Panc1 (cell line): Measurements from ENCODE around the gene RBM47. TPM values are rescaled to one million over a fixed set of nuclear protein-coding genes. Genes with fewer than 3 reads are reported as not detected.

Experiments used
- ATAC-seq: fragments of 200-7000 bp; cut with Tn5 transposase; 2 replicates; pipeline ENCODE4 v1.9.1; 2020; ENCODE audit warnings: mild to moderate bottlenecking, moderate library complexity
- BruUV-seq: library from RNA; stranded (reverse); fragments of 400-500 nt; replicated peaks from 2 replicates; lab custom pipeline; 2021; lab: Mats Ljungman, UMichigan
- CTCF ChIA-PET: fragments of 300-600 bp; sonication (Branson Sonifier 250); formaldehyde crosslinking; loops from one replicate; lab custom pipeline; 2022; ENCODE audit warnings: antibody characterized with exemption; lab: Charles Lee
- POLR2A ChIA-PET: fragments of 300-600 bp; sonication (Branson Sonifier 250); formaldehyde crosslinking; loops from one replicate; lab custom pipeline; 2022; ENCODE audit warnings: antibody characterized with exemption; lab: Charles Lee
- DNase-seq: peaks from one replicate; pipeline ENCODE4 v3.0.0-alpha.2; 2010; ENCODE audit warnings: low read depth, low spot score
- H3K27ac ChIP-seq: 2 replicates; pipeline ENCODE4 v1.5.1; 2011; ENCODE audit warnings: mild to moderate bottlenecking, low read length, inconsistent platforms
- H3K27me3 ChIP-seq: fragments of 200-500 bp; sonication (Bioruptor generic); 2 replicates; pipeline ENCODE4 v1.6.0; 2014; ENCODE audit warnings: low read length, inconsistent platforms; ENCODE audit not compliant: control insufficient read depth, insufficient read depth
- H3K36me3 ChIP-seq: fragments of 200-500 bp; sonication (Bioruptor generic); 2 replicates; pipeline ENCODE4 v1.5.1; 2014; ENCODE audit warnings: inconsistent platforms, mild to moderate bottlenecking, low read length, moderate library complexity; ENCODE audit not compliant: control insufficient read depth, insufficient read depth
- H3K4me1 ChIP-seq: 2 replicates; pipeline ENCODE4 v1.5.1; 2011; ENCODE audit warnings: inconsistent platforms, mild to moderate bottlenecking, low read length, moderate library complexity; ENCODE audit not compliant: control insufficient read depth, insufficient read depth
- H3K4me3 ChIP-seq, 2 experiments: 2 replicates each; pipeline ENCODE4 v1.5.1; 2011 to 2012; ENCODE audit warnings: low read depth in 2 of 2, low read length in 2 of 2, mild to moderate bottlenecking in 2 of 2, inconsistent platforms in 1 of 2, moderate library complexity in 1 of 2
- H3K9me3 ChIP-seq: fragments of 200-500 bp; sonication (Bioruptor generic); 2 replicates; pipeline ENCODE4 v1.5.1; 2014; ENCODE audit warnings: low read depth, mild to moderate bottlenecking, inconsistent platforms, low read length, moderate library complexity; ENCODE audit not compliant: control insufficient read depth, insufficient read depth
- POLR2AphosphoS5 ChIP-seq: IDR thresholded peaks from 2 replicates; pipeline ENCODE4 v1.6.1; 2012; ENCODE audit warnings: mild to moderate bottlenecking, low read depth, low read length, moderate library complexity
- SIN3A ChIP-seq: IDR thresholded peaks from 2 replicates; pipeline ENCODE4 v1.6.1; 2012; ENCODE audit warnings: low read depth, mild to moderate bottlenecking, low read length, moderate library complexity, borderline replicate concordance; ENCODE audit not compliant: insufficient read depth
- TCF7L2 ChIP-seq: IDR thresholded peaks from 2 replicates; pipeline ENCODE4 v1.6.1; 2011; ENCODE audit warnings: mild to moderate bottlenecking, low read depth, low read length, inconsistent platforms
- in situ Hi-C: cut with HindIII; loops from 2 replicates; pipeline ENCODE4 v1.10.0; 2016; ENCODE audit warnings: low sequenced_read_pairs, low pct_unique_long_range_greater_than_20kb
- intact Hi-C: fragments of 100-400 bp; cut with micrococcal nuclease; formaldehyde crosslinking; loops from one replicate; pipeline ENCODE4 v1.10.0; 2022; ENCODE audit not compliant: unreplicated experiment
- total RNA-seq: library from RNA; stranded (reverse); gene quantifications from one replicate; pipeline ENCODE4 v1.2.1, GENCODE V29; 2021; ENCODE audit not compliant: unreplicated experiment
- TF ChIP-seq, protein P1 (sequence below): fragments of 450-650 bp; IDR thresholded peaks from 2 replicates; pipeline ENCODE4 v1.5.1; 2017; ENCODE audit warnings: mild to moderate bottlenecking
- TF ChIP-seq, protein P2 (sequence below), 2 experiments: IDR thresholded peaks; 2 replicates each; pipeline ENCODE4 v1.6.1; 2011 to 2012; ENCODE audit warnings: low read depth in 2 of 2, control low read depth in 1 of 2, low read length in 1 of 2, mild to moderate bottlenecking in 1 of 2, moderate library complexity in 1 of 2; ENCODE audit not compliant: insufficient read depth in 1 of 2

Gene RBM47
- total RNA-seq, 1 experiment from 2014 or later: 2.0 TPM

DNA sequence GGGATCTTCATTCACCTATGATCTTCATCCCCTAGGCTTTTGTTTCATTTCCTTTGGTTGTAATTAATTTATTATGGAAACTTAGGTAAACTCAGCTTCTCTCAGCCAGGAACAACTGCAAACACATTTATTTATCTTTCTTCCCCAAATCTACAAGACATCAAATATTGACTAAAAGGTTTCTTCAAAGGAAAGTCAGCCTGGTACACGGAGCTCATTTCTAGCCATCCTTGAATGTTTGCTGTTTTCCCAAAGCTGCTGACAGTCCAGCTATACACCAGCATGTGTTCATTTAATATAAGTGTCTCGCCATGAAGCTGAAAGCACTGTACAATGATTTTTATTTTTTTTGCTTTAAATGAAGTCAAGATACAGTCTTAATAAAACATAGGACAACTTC is 16.8 kb downstream of the RBM47 start:
- intact Hi-C loops: no loop called here
- DNase-seq: no peak
- Histone ChIP-seq H3K27me3 (no peaks in the 10 kb centered on the region), H3K36me3 (no peaks in the 10 kb centered on the region), H3K4me3 (no peak overlapping the region), H3K4me1 (no peaks in the 10 kb centered on the region), H3K9me3 (no peaks in the 10 kb centered on the region), H3K27ac (no peak overlapping the region)
- TF ChIP-seq, protein P1, sequence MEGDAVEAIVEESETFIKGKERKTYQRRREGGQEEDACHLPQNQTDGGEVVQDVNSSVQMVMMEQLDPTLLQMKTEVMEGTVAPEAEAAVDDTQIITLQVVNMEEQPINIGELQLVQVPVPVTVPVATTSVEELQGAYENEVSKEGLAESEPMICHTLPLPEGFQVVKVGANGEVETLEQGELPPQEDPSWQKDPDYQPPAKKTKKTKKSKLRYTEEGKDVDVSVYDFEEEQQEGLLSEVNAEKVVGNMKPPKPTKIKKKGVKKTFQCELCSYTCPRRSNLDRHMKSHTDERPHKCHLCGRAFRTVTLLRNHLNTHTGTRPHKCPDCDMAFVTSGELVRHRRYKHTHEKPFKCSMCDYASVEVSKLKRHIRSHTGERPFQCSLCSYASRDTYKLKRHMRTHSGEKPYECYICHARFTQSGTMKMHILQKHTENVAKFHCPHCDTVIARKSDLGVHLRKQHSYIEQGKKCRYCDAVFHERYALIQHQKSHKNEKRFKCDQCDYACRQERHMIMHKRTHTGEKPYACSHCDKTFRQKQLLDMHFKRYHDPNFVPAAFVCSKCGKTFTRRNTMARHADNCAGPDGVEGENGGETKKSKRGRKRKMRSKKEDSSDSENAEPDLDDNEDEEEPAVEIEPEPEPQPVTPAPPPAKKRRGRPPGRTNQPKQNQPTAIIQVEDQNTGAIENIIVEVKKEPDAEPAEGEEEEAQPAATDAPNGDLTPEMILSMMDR: no peak
- TF ChIP-seq, protein P2, sequence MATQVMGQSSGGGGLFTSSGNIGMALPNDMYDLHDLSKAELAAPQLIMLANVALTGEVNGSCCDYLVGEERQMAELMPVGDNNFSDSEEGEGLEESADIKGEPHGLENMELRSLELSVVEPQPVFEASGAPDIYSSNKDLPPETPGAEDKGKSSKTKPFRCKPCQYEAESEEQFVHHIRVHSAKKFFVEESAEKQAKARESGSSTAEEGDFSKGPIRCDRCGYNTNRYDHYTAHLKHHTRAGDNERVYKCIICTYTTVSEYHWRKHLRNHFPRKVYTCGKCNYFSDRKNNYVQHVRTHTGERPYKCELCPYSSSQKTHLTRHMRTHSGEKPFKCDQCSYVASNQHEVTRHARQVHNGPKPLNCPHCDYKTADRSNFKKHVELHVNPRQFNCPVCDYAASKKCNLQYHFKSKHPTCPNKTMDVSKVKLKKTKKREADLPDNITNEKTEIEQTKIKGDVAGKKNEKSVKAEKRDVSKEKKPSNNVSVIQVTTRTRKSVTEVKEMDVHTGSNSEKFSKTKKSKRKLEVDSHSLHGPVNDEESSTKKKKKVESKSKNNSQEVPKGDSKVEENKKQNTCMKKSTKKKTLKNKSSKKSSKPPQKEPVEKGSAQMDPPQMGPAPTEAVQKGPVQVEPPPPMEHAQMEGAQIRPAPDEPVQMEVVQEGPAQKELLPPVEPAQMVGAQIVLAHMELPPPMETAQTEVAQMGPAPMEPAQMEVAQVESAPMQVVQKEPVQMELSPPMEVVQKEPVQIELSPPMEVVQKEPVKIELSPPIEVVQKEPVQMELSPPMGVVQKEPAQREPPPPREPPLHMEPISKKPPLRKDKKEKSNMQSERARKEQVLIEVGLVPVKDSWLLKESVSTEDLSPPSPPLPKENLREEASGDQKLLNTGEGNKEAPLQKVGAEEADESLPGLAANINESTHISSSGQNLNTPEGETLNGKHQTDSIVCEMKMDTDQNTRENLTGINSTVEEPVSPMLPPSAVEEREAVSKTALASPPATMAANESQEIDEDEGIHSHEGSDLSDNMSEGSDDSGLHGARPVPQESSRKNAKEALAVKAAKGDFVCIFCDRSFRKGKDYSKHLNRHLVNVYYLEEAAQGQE (IDR thresholded peaks at IDR 0.05; ENCODE audit: insufficient read depth in 1 of 2, low read depth in 2 of 2, low read length in 1 of 2): no peak
- TF ChIP-seq TCF7L2 (no peak), POLR2AphosphoS5 (no peak), SIN3A (no peak)
- no TSS peak for BruUV-seq
- POLR2A ChIA-PET: interaction anchor here (0.6 kb wide), 1 partner anchor 20 kb away, joined by 7 read pairs; no protein-coding TSS in a partner anchor
- CTCF ChIA-PET: no interaction called here
- in situ Hi-C loops: no loop called here
- no peak for ATAC-seq

DNA sequence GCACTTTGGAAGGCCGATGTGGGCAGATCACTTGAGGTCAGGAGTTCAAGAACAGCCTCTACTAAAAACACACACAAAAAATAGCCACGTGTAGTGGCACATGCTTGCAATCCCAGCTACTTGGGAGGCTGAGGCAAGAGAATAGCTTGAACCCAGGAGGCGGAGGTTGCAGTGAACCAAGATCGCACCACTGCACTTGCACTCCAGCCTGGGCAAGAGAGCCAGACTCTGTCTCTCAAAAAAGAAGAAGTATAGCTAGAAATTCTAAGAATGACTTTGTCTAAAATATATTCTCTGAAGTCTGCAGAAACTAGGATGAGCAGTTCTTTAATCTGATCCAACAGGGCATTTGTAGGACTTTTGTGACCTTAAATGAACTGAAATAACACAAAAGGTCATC is 17.4 kb downstream of the RBM47 start:
- no peak overlapping the region for H3K27ac ChIP-seq
- TF ChIP-seq POLR2AphosphoS5 (no peak), SIN3A (no peak)
- TF ChIP-seq, protein P1: no peak
- CTCF ChIA-PET: no interaction called here
- in situ Hi-C loops: no loop called here
- no peak overlapping the region for H3K4me3 ChIP-seq
- H3K27me3 ChIP-seq: no peaks in the 10 kb centered on the region
- DNase-seq (no peak), ATAC-seq (no peak)
- no peaks in the 10 kb centered on the region for H3K36me3 ChIP-seq
- no peaks in the 10 kb centered on the region for H3K9me3 ChIP-seq
- intact Hi-C loops: no loop called here
- POLR2A ChIA-PET: interaction anchor here (0.6 kb wide), 1 partner anchor 21 kb away, joined by 7 read pairs; no protein-coding TSS in a partner anchor
- H3K4me1 ChIP-seq: no peaks in the 10 kb centered on the region
- BruUV-seq: no TSS peak
